Right lung (tissue), 5 donors: Measurements from ENCODE around the gene PSMC6. TPM values are rescaled to one million over a fixed set of nuclear protein-coding genes. Genes with fewer than 3 reads are reported as not detected.
"Not testable (repeated sequence)": the region's sequence is repeated elsewhere in the genome, so short reads cannot be mapped to it uniquely, and the experiment has no call there.

Source experiments
- DNase-seq, 2 donors: peaks; one replicate each; pipeline ENCODE4 v3.0.0-alpha.2; 2013
- polyA plus RNA-seq, 5 donors: library from polyadenylated mRNA; unstranded; fragments of 120-200 nt; gene quantifications; one replicate each; pipeline versions ENCODE4 v1.2.1 to v1.2.3, GENCODE V29; 2013; ENCODE audit warnings: inconsistent platforms in 1 of 5, low replicate concordance in 1 of 5; ENCODE audit not compliant: insufficient read length in 5 of 5, insufficient read depth in 1 of 5

Gene PSMC6
- polyA plus RNA-seq, 5 donors, result 130 to 191 (median 171) TPM

- no peak for DNase-seq
Observed at GRCh38 chr14:52703664-52704063, 3.3 kb upstream of the PSMC6 start.

GRCh38 chr14:52706286-52706685, 714 bp upstream of the PSMC6 start:
- DNase-seq, result no peak

GRCh38 chr14:52711666-52712065, 4.7 kb downstream of the PSMC6 start:
- no peak for DNase-seq

GRCh38 chr14:52716155-52716554, 9.2 kb downstream of the PSMC6 start:
- DNase-seq, result no peak

- no peak for DNase-seq
Observed at GRCh38 chr14:52723514-52724359, 16.7 kb downstream of the PSMC6 start.

GRCh38 chr14:52724360-52724644, 17.3 kb downstream of the PSMC6 start:
- no peak for DNase-seq

- DNase-seq, result not testable (repeated sequence)
Observed at GRCh38 chr14:52727509-52727908, 20.5 kb downstream of the PSMC6 start.

GRCh38 chr14:52729035-52729434, 22.0 kb downstream of the PSMC6 start:
- DNase-seq, result not testable (repeated sequence)

GRCh38 chr14:52729585-52729924, 22.6 kb downstream of the PSMC6 start:
- DNase-seq, result no peak

GRCh38 chr14:52729925-52730708, 23.1 kb downstream of the PSMC6 start, which contains the start of gene STYX:
Gene STYX, plus strand, starts transcription at chr14:52730166. Its CDS starts 309 bp downstream, at chr14:52730475.
- peak; percentile 99 for DNase-seq

GRCh38 chr14:52730709-52731111, 23.7 kb downstream of the PSMC6 start:
- no peak for DNase-seq

- no peak for DNase-seq
Observed at GRCh38 chr14:52733824-52734223, 26.8 kb downstream of the PSMC6 start.

- no peak for DNase-seq
Observed at GRCh38 chr14:52735921-52736489, 29.0 kb downstream of the PSMC6 start.

GRCh38 chr14:52738409-52738808, 31.4 kb downstream of the PSMC6 start:
- no peak for DNase-seq

GRCh38 chr14:52740751-52741150, 33.8 kb downstream of the PSMC6 start:
- no peak for DNase-seq

GRCh38 chr14:52741865-52742264, 34.9 kb downstream of the PSMC6 start:
- DNase-seq, result no peak

GRCh38 chr14:52748647-52749292, 41.8 kb downstream of the PSMC6 start:
- no peak for DNase-seq

GRCh38 chr14:52755607-52756316, 48.8 kb downstream of the PSMC6 start:
- DNase-seq, result no peak

- DNase-seq, result no peak
Observed at GRCh38 chr14:52759145-52759544, 52.1 kb downstream of the PSMC6 start.

- not testable (repeated sequence) for DNase-seq
Observed at GRCh38 chr14:52762923-52763322, 55.9 kb downstream of the PSMC6 start.

GRCh38 chr14:52767058-52767833, 60.2 kb downstream of the PSMC6 start:
- DNase-seq, result no peak
